Prostate gland (tissue), 2 donors: Measurements from ENCODE around the gene HES1. TPM values are rescaled to one million over a fixed set of nuclear protein-coding genes. Genes with fewer than 3 reads are reported as not detected.
A peak's percentile ranks its signal among the peaks of the same experiment; 100 is the strongest.

Experiments used
- DNase-seq: peaks from one replicate; pipeline ENCODE4 v3.0.0-alpha.2; 2019; ENCODE audit warnings: low spot score
- H3K27ac ChIP-seq, 2 donors: fragments of 200-600 bp; sonication (generic); 2 replicates each; pipeline ENCODE4 v1.5.1; 2017 to 2019
- H3K27me3 ChIP-seq: fragments of 200-600 bp; sonication (generic); replicated peaks from 2 replicates; pipeline ENCODE4 v1.5.1; 2019; ENCODE audit not compliant: insufficient read depth
- H3K36me3 ChIP-seq, 2 donors: fragments of 200-600 bp; sonication (generic); 1 replicate in 1 of 2; 2 replicates in 1 of 2; pipeline versions ENCODE4 v1.5.1 to v1.8.1; 2017 to 2019
- H3K4me1 ChIP-seq: fragments of 200-600 bp; sonication (generic); replicated peaks from 2 replicates; pipeline ENCODE4 v1.5.1; 2019
- H3K4me3 ChIP-seq, 2 donors: fragments of 200-600 bp; sonication (generic); 2 replicates each; pipeline ENCODE4 v1.5.1; 2017 to 2019
- H3K9me3 ChIP-seq: fragments of 200-600 bp; sonication (generic); 2 replicates; pipeline ENCODE4 v1.5.1; 2017
- POLR2A ChIP-seq: fragments of 450-650 bp; IDR thresholded peaks from one replicate; pipeline ENCODE4 v1.6.1; 2016; ENCODE audit warnings: antibody characterized with exemption, mild to moderate bottlenecking
- POLR2AphosphoS5 ChIP-seq: sonication (generic); formaldehyde crosslinking; IDR thresholded peaks from one replicate; pipeline ENCODE4 v1.6.1; 2017; ENCODE audit warnings: antibody characterized with exemption
- WGBS: methylation state at CpG from one replicate; pipeline ENCODE4 v1.1.5; 2018; 5-methylcytosine and 5-hydroxymethylcytosine counted together
- intact Hi-C: fragments of 100-400 bp; cut with DNase I; formaldehyde crosslinking; loops from one replicate; pipeline ENCODE4 v1.14.2; 2022
- total RNA-seq, 2 donors: library from RNA; depleted of rRNA; stranded (reverse); fragments of >200 nt; gene quantifications; one replicate each; pipeline ENCODE4 v1.1.0, GENCODE V29; 2016
- TF ChIP-seq, protein P1 (sequence below), 4 experiments: fragments of 200-600 bp in 2 of 4; fragments of 450-650 bp in 2 of 4; sonication (generic) in 2 of 4; IDR thresholded peaks; 1 replicate in 3 of 4; 2 replicates in 1 of 4; pipeline ENCODE4 v1.5.1; 2016 to 2019; ENCODE audit warnings: antibody characterized with exemption in 4 of 4, mild to moderate bottlenecking in 2 of 4, moderate library complexity in 2 of 4

The HES1 gene
- total RNA-seq, 2 donors from 2014 or later: 92.4 to 174 TPM

- no peaks in the 10 kb centered on the region for H3K4me1 ChIP-seq
- TF ChIP-seq POLR2AphosphoS5: no peak
- no peak for TF ChIP-seq POLR2A
- TF ChIP-seq, protein P1, sequence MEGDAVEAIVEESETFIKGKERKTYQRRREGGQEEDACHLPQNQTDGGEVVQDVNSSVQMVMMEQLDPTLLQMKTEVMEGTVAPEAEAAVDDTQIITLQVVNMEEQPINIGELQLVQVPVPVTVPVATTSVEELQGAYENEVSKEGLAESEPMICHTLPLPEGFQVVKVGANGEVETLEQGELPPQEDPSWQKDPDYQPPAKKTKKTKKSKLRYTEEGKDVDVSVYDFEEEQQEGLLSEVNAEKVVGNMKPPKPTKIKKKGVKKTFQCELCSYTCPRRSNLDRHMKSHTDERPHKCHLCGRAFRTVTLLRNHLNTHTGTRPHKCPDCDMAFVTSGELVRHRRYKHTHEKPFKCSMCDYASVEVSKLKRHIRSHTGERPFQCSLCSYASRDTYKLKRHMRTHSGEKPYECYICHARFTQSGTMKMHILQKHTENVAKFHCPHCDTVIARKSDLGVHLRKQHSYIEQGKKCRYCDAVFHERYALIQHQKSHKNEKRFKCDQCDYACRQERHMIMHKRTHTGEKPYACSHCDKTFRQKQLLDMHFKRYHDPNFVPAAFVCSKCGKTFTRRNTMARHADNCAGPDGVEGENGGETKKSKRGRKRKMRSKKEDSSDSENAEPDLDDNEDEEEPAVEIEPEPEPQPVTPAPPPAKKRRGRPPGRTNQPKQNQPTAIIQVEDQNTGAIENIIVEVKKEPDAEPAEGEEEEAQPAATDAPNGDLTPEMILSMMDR (IDR thresholded peaks at IDR 0.05): no peak
- no peak for DNase-seq
- H3K9me3 ChIP-seq: no peaks in the 10 kb centered on the region
- WGBS: 93% methylated on average over 6 of the region's 6 CpGs
- no peaks in the 10 kb centered on the region for H3K36me3 ChIP-seq
- no peaks in the 10 kb centered on the region for H3K27me3 ChIP-seq
- no peak overlapping the region for H3K4me3 ChIP-seq
- intact Hi-C loops: no loop called here
- no peak overlapping the region for H3K27ac ChIP-seq
Measured at GRCh38 chr3:194154346-194154745, 18.4 kb downstream of the HES1 start.

- 92% methylated on average over 9 of the region's 9 CpGs for WGBS
- Histone ChIP-seq H3K27ac (no peak overlapping the region), H3K4me1 (peaks cover 14% of the 10 kb centered on the region), H3K27me3 (no peaks in the 10 kb centered on the region), H3K36me3 (no peaks in the 10 kb centered on the region), H3K9me3 (no peaks in the 10 kb centered on the region), H3K4me3 (no peak overlapping the region)
- intact Hi-C loops: no loop called here
- no peak for DNase-seq
- no peak for TF ChIP-seq POLR2AphosphoS5
- TF ChIP-seq POLR2A: no peak
- TF ChIP-seq, protein P1 (IDR thresholded peaks at IDR 0.05): no peak
Measured at GRCh38 chr3:194156095-194156494, 20.1 kb downstream of the HES1 start.

GRCh38 chr3:194158942-194159439 lies 23.0 kb downstream of the HES1 start:
- TF ChIP-seq POLR2AphosphoS5: no peak
- TF ChIP-seq POLR2A: peak; percentile 18
- H3K9me3 ChIP-seq: no peaks in the 10 kb centered on the region
- H3K4me1 ChIP-seq: peaks cover 20% of the 10 kb centered on the region
- DNase-seq: peak; percentile 43
- H3K27me3 ChIP-seq: no peaks in the 10 kb centered on the region
- H3K36me3 ChIP-seq: no peaks in the 10 kb centered on the region
- peak overlapping the region; percentile 69 to 73 for H3K27ac ChIP-seq
- 55% methylated on average over 3 of the region's 3 CpGs for WGBS
- no peak overlapping the region for H3K4me3 ChIP-seq
- intact Hi-C loops: no loop called here

DNA sequence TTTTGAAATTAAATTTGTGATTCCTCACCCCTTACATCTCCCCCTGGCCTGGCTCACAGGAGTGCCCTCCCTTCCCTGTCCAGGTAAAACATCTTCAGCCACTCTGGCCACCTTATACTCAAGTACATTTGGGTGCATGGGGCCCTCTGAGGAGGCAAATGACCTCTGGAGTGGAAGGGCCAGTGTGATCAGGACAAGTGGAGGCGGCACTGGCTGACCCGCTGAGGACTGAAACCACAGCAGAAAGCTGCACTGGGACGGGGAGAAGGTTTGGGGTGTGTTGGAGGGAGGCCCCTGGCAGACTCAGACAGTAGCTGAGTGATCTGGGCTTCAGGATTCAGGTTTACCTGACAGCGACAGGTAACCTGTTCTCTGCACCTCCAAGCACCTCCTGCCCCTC lies 24.2 kb downstream of the HES1 start:
- Histone ChIP-seq H3K4me3 (no peak overlapping the region), H3K27ac (peak overlapping the region; percentile 69 to 73), H3K36me3 (no peaks in the 10 kb centered on the region), H3K4me1 (peaks cover 20% of the 10 kb centered on the region), H3K27me3 (no peaks in the 10 kb centered on the region), H3K9me3 (no peaks in the 10 kb centered on the region)
- intact Hi-C loops: no loop called here
- DNase-seq: no peak
- TF ChIP-seq POLR2AphosphoS5 (no peak), POLR2A (no peak)
- TF ChIP-seq, protein P1 (IDR thresholded peaks at IDR 0.05): no peak
- 75% methylated on average over 4 of the region's 4 CpGs for whole genome bisulfite sequencing

DNA sequence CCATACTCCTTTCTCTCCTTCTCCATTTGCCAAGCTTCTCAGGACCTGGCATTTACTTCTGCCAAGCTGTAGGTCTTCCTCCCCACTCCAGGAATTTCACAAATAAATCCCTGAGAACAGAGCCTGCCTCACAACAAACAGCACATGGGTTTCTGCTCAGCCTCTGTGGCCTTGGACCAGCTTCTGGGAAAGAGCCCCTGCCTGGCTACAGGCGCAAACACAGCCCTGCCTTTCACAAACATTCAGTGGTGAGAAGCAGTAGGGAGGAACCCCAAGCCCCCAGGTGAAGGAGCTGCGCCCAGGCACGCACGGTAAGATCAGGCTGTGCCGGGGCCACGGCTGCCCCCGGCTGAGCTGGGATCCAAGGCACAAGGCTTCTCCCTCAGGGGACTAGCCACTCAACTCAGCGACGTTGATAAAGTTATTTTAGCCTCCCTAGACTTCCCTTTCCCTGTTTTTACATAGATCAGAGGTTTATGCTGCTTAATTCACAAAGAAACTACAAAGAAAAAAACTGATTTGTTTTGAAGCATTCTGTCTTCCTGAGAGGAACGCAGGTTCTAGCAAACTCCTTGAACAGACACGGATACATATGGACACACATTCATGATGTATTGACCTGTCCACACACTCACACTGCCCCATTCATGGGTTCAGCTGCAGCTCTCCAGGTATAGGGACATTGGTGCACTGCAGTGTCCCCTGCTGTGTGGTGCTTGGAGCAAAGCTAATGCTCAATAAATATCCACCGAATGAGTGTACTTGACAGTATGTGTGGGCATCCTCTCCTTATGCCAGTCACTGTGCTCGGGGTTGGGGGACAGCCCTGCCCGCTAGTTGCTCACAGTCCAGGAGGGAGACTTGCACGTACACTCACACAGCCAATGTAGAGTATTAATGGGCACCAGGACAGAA lies 25.4 kb downstream of the HES1 start:
- DNase-seq: peak; percentile 88
- Histone ChIP-seq H3K4me3 (no peak overlapping the region), H3K27me3 (no peaks in the 10 kb centered on the region), H3K27ac (peak overlapping the region; percentile 69 to 73), H3K9me3 (no peaks in the 10 kb centered on the region), H3K4me1 (peaks cover 22% of the 10 kb centered on the region), H3K36me3 (no peaks in the 10 kb centered on the region)
- TF ChIP-seq POLR2AphosphoS5 (peak; percentile 75), POLR2A (peak; percentile 36)
- TF ChIP-seq, protein P1 (IDR thresholded peaks at IDR 0.05): no peak
- 49% methylated on average over 15 of the region's 15 CpGs for WGBS
- intact Hi-C loops: no loop called here
